ENCODE data around the gene ATG9A. TPM values are rescaled to one million over a fixed set of nuclear protein-coding genes. Genes with fewer than 3 reads are reported as not detected.

ATG9A gene
- total RNA-seq, 1 donor from 2014 or later = 135 TPM

- Histone ChIP-seq H3K36me3 (peaks cover 9 to 23% of the 10 kb centered on the region in 2 donors), H3K27me3 (no peaks in the 10 kb centered on the region), H3K4me1 (peaks cover 24 to 56% of the 10 kb centered on the region in 2 donors), H3K9me3 (no peaks in the 10 kb centered on the region), H3K27ac (peak overlapping the region; percentile 96 to 99), H3K4me3 (peak overlapping the region in 1 of 2 donors; percentile 73)
- intact Hi-C loops (cut with DNase I) = loop anchor here (2.0 kb wide), 1 partner anchor 75 kb away; the partner anchor contains the start of gene CNPPD1
- DNase-seq (ENCODE audit: low spot score in 2 of 2) = no peak
- no peak for TF ChIP-seq CTCF (IDR thresholded peaks at IDR 0.05)
These were observed 22.2 kb upstream of the ATG9A start for GRCh38 chr2:219251656-219252055.

DNA sequence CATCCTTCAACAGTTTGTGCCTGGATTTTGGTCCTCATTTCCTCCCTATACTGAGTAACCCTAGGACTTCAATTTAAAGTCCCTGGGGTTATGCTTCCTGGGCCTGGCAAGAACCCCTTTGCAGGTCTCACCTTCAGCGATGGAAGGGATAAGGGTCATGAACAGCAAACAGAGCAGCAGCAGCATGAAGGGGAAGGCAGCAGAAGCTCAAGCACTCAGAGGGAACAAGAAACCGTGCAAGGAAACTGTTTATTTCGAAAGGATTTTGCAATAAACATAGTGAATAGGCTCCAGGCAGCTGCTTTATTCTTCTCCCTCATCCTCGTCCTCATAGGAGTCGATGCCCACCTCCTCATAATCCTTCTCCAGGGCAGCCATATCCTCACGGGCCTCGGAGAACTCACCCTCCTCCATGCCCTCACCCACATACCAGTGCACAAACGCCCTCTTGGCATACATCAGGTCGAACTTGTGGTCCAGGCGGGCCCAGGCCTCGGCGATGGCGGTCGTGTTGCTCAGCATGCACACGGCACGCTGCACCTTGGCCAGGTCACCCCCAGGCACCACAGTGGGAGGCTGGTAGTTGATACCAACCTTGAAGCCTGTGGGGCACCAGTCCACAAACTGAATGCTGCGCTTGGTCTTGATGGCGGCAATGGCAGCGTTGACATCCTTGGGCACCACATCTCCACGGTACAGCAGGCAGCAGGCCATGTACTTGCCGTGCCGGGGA is 20.8 kb upstream of the ATG9A start:
- peak overlapping the region; percentile 96 to 99 for H3K27ac ChIP-seq
- intact Hi-C loops (cut with DNase I) = no loop called here
- H3K27me3 ChIP-seq = no peaks in the 10 kb centered on the region
- peaks cover 9 to 23% of the 10 kb centered on the region in 2 donors for H3K36me3 ChIP-seq
- TF ChIP-seq CTCF (IDR thresholded peaks at IDR 0.05) = no peak
- peaks cover 24 to 65% of the 10 kb centered on the region in 2 donors for H3K4me1 ChIP-seq
- no peak for DNase-seq (ENCODE audit: low spot score in 2 of 2)
- no peaks in the 10 kb centered on the region for H3K9me3 ChIP-seq
- peak overlapping the region; percentile 12 to 46 for H3K4me3 ChIP-seq

GRCh38 chr2:219249203-219249980 is 20.0 kb upstream of the ATG9A start:
- Histone ChIP-seq H3K27ac (peak overlapping the region; percentile 96 to 99), H3K9me3 (no peaks in the 10 kb centered on the region), H3K36me3 (peaks cover 9 to 23% of the 10 kb centered on the region in 2 donors), H3K27me3 (no peaks in the 10 kb centered on the region), H3K4me1 (peaks cover 25 to 64% of the 10 kb centered on the region in 2 donors), H3K4me3 (peak overlapping the region; percentile 11 to 46)
- peak; percentile 77 to 94 for DNase-seq (ENCODE audit: low spot score in 2 of 2)
- TF ChIP-seq CTCF (IDR thresholded peaks at IDR 0.05) = no peak
- intact Hi-C loops (cut with DNase I) = loop anchor here (1.0 kb wide), 4 partner anchors 25 to 139 kb away; partner anchors contain the start of genes DNAJB2 and ZFAND2B

DNA sequence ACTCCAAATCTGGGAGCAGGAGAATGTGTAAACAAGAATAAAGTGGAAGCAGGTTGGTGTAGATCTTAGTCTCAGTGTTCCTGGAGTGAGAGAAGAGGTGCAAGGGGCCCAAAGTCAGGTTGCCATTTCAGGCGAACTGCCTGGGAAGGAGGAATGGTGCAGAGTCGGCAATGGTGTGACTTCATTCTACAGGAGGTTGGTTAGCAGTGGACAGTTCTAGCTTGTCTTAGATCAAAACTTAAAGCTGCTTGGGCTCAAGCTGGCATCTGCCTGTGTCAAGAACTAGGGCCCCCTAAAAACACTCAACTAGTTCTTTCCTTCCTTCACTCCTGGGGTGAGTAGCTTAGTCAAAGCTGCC is 19.4 kb upstream of the ATG9A start:
- no peak for TF ChIP-seq CTCF (IDR thresholded peaks at IDR 0.05)
- no peaks in the 10 kb centered on the region for H3K9me3 ChIP-seq
- DNase-seq (ENCODE audit: low spot score in 2 of 2) = no peak
- no peaks in the 10 kb centered on the region for H3K27me3 ChIP-seq
- peaks cover 9 to 23% of the 10 kb centered on the region in 2 donors for H3K36me3 ChIP-seq
- H3K27ac ChIP-seq = peak overlapping the region; percentile 96 to 99
- H3K4me3 ChIP-seq = peak overlapping the region; percentile 11 to 46
- intact Hi-C loops (cut with DNase I) = loop anchor here (1.0 kb wide), 4 partner anchors 25 to 139 kb away; partner anchors contain the start of genes DNAJB2 and ZFAND2B
- peaks cover 24 to 65% of the 10 kb centered on the region in 2 donors for H3K4me1 ChIP-seq

- Histone ChIP-seq H3K4me1 (peaks cover 24 to 65% of the 10 kb centered on the region in 2 donors), H3K27ac (peak overlapping the region; percentile 96 to 99)
- intact Hi-C loops (cut with DNase I) = no loop called here
These were observed 18.5 kb upstream of the ATG9A start for GRCh38 chr2:219247678-219248642.

More at GRCh38 chr2:219247678-219248642, 18.5 kb upstream of the ATG9A start:
- TF ChIP-seq CTCF (IDR thresholded peaks at IDR 0.05) = no peak
- no peaks in the 10 kb centered on the region for H3K27me3 ChIP-seq
- peaks cover 9 to 23% of the 10 kb centered on the region in 2 donors for H3K36me3 ChIP-seq
- no peaks in the 10 kb centered on the region for H3K9me3 ChIP-seq
- H3K4me3 ChIP-seq = peak overlapping the region in 1 of 2 donors; percentile 46
- DNase-seq (ENCODE audit: low spot score in 2 of 2) = no peak
